NCI-H1436 treated with DMSO at 0.1 percent for 48 hours (cell line): ENCODE results near the gene PDGFB.

Source experiments
- DNase-seq: peaks from one replicate; lab custom pipeline; 2025; lab: John Stamatoyannopoulos, UW

Gene PDGFB

DNA sequence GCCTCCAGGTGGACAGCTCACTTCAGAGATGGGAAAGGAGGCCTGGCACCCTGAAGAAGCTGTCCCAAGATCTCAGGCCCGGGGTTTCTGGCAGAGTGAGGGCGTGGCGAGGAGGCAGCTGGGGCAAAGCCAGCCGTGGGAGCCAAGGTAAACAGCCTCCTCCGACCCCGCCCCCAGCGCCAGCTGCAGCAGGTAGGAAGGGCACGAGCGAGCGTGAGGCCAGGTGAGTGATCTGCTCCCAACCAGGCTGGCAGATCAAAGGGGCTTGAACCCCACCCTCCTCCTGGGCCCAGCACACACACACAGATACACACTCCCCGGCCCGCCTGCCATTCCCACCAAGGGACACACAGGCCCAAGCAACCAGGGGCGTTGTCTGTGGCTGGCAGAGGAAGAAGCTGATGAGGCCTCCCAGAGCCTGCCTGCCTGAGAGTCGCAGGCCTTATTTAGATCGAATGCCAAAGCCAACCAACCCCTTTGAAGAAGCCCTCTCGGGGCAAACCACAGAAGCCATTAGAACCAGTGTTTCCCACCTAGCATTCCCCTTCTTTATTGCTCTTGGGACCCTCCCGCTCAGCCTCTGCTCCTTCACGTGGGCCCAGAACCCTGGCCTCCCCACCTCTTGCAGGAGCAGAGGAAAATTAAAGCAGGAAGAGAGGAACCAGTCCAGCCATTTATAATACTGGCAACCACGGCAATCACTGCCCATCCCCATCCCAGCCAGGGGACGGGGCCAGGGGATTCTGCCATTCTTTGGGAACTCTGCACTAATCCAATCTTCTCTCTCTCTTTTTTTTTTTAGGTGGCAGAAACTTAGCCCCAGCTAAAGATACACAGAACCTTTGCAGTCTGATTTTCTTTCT, 5.0 kb downstream of the PDGFB start:
- DNase-seq = peak; percentile 12

DNA sequence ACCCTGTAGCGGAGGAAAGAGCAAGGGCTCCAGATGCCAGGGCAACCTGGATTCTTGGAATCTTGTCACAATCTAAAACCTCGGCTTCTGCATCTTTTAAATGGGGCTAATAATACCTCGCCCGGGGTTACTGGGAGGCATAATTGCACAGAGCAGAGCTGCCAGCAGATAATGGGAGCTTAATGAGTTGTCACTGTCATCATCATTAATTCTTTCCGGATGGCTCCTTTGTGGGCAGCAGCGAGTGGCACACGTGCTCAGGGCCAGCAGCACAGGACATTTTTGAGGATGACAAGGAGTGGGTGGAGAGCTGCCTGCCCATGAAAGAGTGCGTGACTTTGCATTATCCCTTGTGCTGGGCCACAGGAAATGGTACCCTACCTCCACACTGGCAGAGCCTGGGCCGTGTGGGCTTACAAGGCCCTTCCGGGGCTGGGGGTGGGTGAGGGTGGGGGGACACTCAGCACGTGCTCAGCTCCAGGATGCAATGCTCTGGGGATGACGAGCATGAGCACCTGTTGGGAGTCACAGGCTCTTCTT, 5.7 kb downstream of the PDGFB start:
- DNase-seq = peak; percentile 14

DNA sequence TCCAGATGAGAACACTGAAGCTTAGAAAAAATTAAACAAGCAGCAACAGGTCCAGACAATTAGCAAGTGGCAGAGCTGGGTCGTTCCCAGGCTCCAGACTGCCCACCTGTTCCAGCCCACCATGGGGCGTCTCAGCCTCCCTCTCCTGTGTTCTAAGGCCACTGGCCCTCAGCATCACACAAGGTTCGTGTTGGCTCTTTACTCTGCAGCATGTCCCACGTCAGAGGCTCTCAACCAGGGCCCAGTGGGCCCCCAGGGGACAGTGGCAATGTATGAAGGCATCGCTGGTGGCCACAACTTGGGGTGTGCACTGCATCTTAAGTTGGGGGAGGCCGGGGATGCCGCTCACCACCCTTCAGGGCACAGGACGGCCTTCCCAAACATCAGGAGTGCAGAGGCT, 6.2 kb downstream of the PDGFB start:
- no peak for DNase-seq

DNA sequence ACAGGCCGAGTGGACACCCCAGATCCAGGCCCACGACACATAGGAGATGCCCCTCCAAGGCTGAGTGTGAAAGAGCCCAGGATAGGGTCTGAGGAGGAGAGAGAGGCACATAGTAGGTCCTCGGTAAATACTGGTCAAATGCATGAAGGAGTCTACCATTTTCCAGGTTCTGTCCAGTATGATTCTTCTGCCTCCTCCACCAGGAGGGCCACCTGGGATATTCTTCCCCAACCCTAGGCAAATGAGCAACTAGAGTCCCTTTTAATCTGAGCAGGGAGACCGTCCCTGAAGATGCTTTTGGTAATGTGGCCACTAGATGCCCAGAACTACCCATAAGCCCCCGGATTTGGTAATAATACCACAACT, 6.7 kb downstream of the PDGFB start:
- DNase-seq = no peak

DNA sequence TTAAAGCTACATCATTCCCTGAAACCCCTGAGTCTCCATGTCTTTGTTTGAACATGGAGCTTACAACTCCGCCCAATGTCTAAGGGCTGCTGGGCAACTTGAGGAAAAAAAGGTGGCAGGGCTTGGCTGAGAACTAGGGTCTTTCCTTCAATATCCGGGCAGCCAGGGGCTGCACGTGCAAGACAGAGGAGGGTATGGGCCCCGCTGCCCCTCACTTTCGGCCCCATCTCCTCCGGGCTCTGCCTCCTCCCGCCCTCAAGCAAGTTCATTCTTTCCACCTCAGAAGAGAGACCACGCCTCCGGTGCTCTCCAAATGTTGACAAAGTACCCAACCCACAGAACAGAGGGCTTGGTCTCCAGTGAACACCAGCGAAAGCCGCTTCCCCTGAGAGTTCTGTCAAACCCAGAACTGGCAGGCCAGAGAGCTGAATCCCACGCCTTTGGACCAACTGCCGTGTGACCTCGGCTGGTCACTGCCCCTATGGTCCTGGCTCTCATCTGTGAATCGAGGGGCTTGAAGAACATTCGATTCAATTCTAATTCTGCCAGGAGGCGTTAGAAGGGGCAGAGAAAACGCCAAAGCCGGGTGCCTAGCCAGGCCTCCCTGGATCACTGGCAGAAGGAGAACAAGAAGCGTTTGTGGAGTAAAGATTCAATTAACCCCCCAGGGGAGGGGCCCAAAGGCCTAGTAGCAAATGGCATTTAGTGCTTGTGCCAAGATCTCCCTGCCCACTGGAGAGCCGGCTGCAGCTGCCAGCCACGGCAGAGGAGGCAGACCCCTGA, 7.3 kb downstream of the PDGFB start:
- no peak for DNase-seq

DNA sequence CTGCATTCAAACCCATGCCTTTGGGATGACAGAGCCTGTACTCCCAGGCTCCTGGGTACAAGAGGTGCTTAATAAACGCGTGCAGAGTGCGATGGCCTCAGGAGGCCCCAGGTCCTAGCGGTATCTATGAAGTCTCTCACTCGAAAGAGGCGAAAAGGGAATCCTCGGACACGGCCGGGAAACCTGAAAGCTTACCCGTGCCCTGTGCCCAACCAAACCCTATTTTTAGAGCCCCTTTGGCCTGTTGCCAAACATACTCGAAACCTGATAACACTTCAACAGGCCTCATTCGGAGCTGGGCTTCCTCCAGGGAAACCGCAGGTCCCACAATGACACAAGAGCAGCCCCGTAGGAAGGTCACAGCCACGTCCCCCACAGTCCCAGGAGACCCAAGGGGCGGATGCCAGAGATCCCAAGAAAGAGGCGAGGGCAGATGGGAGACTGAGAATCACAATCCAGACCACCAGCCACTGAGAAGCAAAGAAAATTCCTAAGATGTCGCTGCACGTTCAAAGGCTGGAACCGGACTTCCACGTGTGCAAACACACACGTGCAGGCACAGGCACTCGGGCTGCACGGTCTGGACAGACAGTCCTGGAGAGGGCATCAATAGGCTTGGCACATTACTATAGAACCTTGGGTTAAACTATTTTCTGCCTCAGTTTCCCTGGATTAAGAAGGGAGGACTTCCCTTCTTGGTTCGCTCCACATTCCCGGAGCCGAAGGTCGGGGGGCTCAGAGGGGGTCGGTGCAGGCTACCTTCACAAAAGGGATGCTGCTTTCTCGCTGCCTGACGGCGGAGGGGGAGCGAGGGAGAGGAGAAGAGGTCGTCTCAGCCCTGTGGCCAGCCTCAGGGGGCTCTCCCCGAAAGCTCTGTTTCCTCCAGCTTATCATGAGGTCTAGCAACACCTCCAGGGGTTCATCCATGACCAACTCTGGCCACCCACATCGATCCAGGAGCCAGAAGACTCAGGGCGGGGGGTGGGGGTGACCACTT, 8.2 kb downstream of the PDGFB start:
- no peak for DNase-seq

DNA sequence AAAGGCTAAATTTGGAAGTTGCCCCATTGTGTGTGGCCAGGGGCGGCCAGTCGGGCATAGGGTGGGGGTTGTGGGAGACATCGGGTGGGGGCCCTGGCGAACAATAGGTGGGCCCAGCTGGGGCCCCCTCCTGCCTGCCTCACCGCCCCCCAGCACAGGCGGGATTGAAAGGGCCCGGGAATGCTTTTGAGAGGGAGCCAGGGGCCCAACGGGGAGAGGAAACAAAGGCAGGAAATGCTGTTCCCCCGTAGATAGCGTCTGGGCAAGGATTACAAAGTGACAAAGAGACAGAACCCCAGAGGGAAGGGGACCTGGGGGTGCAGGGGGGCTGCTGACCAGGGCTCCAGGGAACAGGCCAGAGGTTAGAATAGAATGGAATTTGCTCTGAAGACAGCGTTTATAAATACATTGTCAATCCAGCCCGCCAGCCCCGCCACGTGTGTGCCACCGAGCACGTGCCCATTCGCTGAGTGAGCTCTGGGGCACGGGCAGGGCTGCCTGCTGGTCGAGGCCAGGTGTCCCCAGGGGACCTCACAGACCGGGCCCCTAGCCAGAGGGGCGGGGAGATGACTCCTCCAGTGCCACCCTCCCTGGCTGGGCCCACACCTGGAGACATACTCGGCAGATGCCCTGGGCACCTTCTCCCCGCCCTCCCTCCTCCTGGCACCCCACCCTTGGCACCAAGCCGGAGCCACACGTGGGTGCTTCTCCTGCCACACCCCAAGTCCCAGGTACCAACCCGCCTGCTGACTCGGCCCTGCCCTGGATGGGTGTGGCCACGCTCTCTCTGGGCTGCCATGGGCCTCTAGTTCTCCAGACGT, 9.7 kb downstream of the PDGFB start:
- peak; percentile 12 for DNase-seq

DNA sequence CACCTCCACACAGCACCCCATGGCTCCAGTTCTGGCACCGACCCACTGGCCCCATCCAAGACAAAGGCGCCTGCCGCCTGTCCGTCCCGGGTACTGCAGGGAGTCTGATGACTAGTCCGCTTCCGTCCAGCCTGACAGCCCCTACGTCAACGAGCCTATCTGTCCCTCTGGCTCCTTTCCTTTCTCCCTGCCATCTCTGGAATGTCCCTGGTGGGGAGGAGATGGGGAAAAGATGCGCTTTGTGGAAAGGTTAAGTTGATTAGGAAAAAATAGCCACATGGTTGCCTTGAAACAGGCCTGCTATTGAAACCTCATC, 10.4 kb downstream of the PDGFB start:
- DNase-seq = no peak

DNA sequence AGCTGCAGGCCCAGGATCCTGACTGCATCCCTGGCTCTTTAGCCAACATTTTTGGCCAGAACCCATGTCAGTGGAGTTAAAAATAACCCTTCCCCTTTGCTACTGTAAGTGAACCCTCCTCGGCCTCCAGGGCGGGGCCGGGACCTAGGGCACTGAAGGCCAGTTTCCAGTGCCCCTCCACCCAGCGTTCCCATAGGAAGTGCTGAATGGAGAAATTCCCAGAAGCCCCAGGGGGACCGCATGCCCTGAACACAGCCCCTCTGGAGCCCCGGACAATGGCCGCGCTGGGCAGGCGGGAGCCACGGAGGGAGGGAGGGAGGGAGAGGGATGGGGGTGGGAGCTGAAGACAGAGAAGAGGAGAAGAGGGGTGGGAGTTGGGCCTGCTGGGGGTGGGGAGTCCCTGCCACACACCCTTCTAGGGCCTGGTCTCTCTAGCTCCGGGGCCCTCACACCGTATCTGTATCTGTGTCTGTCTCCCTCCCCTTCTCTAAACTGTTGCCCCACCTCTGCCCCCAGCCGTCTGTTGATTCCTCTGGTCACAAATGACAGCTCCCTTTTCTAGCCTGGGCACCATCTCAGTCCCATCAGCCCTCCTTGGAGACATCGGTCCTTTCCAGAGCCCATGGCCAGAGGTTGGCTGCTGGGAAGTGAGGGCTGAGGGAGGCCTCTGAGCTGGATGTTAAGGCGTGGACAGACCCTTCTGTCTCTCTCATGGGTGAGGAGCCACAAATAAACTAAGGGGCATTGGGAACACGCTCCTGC, 10.9 kb downstream of the PDGFB start:
- no peak for DNase-seq

DNA sequence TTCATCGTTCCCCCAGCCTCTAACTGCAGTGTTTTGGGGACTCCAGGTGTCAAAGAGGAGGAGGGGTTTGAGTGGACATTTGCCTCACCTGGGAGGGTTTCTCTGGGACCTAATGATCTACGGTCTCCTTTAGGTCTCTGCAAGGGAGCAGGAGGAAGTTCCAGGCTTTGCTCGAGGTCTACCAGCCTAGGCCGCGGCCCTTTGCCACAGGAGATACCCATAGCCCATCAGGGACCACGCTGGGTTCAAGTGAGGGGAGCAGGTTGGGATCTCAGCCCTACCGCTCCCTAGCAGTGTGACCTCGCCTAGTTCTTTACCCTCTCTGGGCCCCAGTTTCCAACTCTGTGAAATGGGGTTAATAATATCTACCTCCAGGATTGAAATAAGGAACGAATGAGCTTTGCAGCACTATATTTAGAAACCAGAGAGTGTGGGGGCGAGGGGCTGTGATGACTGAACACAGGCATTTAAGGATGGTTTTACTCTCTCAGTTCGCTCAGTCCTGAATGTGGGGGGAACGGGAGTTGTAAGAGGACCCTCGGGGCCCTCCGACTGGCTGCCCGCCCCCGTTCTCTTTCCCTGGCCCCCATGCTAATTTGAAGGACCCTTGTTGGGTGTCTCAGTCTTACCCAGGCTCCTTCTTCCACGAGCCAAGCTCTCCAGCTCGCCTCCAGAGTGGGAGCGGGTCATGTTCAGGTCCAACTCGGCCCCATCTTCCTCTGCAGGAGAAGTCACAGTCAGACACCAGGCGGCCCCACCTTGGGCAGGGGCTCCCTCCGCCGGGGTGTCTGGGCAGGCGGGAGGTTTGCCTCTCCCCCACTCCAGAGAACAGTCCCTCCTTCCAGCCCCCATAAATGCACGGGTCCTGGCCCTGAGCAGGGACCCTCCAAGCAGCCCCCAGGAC, 11.7 kb downstream of the PDGFB start:
- DNase-seq = no peak

DNA sequence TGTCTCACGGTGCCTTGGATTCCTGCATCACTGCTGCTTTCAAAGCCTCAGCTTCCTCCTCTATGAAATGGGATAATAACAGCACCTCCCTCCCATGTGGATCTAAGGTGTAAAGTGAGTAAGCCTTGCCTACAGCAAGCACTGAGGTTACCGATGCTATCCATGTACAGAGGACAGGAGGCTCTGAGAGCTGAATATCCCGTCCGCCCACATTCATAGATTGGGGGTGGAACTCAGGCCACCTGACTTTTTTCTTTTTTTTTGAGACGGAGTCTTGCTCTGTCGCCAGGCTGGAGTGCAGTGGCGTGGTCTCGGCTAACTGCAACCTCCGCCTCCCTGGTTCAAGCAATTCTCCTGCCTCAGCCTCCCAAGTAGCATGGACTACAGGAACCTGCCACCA, 12.5 kb downstream of the PDGFB start:
- no peak for DNase-seq

DNA sequence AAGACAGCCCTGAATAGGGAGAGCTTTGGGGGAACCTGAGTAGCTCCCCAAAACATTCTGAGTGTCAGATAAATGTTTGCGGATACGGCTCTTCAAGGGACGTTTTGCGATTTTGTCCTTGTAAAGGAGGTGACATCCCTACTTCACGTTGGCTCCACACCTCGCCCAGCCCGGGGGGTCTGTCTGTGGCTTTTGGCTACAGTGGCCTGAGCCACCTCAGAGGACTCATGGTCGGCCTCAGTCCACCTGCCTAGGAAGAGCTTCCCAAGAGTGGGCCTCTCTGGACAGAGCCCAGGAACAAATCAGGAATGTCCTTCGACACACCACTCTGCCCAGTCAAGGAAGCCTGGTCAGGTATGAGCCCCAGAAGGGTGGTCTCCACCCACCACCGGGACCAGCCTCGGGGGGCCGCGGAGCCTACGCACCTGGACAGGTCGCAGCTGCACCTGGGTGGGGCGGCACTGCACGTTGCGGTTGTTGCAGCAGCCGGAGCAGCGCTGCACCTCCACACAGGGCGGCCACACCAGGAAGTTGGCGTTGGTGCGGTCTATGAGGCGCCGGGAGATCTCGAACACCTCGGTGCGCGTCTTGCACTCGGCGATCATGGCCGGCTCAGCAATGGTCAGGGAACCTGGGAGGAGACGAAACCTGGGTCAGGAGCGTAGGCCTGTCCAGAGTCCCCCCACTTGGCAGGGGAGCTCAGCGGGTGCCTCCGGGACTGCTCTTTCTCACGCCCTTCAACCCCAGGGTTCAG, 13.4 kb downstream of the PDGFB start:
- DNase-seq = no peak

DNA sequence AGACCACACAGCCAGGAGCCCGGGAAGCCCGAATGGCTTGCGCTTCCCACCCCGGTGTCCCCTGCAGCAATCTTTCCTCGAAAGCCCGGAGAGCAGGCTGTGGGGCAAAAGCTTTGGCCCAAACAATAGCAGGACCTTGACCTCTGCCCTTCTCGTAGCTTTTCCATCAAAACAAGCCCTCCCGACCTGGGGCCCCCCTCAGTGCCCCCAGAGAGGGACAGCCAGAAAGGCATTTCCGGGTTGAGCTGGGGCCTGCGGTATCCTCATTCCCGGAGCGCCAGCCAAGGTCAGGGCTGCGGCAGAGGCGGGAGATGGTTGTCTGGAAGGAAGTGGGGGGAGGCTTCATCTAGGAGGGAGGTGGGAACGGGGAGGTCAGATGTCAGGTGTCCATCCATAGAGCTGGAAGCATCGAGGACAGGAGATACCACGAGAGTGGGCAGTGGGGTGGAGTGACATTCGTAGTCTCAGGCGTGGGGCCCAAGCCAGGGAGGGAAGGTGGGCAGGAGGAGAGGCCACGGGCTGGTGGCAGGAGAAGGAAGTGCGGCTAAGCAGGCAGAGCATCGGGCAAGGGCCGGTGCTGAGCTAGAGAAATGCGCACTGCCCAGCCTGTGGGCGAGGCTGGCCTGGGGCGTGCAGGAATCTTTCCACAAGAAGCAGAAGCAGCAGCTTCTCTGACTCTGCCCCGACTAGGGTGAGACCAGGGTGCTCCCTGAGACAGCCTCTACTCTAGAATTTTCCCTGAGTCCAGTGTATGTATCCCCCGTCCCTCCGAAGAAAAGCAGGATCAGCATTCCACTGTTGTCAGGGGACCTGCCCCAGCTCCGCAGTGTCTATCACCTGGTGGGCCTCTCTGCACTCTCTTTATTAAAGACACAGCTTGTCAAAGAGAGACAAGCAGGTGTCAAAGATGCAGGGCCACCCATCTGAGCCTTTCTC, 14.3 kb downstream of the PDGFB start:
- no peak for DNase-seq

DNA sequence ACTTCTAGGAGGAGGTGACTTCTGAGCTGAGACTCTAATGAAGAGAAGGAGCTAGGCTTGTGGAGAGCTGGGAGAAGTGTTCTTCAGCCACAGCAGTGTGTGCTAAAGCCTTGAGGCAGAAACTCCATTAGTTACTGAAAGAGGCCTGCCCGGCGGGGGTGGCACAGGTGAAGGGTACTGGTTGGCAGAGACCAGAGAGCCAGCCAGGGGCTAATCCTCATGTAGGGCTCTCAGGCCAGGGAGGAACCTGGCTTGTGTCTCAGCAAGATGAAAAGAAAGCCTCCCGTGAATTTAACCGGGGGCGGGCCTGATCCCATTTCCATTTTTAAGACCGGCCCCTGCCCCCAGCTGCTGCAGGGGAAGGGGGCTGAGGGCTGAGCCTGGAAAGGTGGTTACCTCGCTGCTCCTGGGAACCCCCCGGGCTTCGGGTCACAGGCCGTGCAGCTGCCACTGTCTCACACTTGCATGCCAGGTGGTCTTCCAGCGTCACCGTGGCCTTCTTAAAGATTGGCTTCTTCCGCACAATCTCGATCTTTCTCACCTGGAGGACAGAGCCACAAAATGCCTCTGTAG, 15.0 kb downstream of the PDGFB start:
- no peak for DNase-seq

DNA sequence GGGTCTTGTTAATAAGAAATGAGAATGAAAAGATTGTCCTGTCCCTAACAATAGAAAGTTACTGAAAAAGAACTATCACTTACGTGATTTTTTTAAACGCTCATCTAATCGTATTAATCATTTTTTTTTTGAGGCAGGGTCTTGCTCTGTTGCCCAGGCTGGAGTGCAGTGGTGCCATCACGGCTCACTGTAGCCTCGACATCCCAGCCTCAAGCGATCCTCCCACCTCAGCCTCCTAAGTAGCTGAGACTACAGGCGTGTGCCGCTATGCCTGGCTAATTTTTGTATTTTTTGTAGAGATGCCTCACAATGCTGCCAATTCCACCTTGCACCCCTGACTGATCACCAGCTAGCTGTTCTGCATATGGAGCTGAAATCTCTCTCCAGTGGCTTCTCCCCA, 15.7 kb downstream of the PDGFB start:
- no peak for DNase-seq

DNA sequence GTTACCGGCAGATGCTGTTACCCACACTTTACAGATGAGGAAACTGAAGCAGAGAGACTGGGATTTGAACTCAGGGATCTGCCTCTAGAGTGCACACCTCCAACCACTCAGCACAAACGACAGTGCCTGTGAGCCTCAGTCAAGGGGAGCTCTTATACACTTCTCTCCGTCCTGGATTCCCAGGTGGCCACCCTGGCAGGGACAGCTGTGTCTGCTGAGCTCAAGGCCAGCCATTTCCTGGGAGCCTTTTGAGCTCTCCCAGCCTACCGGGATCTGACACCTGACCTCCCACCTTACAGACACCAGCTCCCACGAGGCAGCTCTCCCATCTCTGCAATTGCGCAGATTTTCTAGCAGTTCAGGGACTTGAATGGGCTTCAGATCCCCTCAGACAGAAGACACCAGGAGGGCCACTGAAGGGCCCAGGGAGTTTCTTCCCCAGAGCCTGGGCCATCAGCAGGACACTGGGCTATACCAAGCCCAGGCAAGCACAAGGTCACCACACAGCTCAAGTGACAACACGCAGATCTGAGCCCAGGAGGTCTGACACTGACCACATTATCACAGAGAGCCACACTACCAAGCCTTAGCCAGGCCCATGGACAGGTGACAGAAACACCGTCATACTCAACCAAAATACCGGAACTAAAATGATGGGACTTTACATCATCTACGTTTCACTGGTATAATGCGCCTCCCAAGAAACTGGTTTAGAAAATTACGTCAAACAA, 17.1 kb downstream of the PDGFB start:
- no peak for DNase-seq
